Measurements from ENCODE around the gene LHX1.
A peak's percentile ranks its signal among the peaks of the same experiment; 100 is the strongest.

DNA sequence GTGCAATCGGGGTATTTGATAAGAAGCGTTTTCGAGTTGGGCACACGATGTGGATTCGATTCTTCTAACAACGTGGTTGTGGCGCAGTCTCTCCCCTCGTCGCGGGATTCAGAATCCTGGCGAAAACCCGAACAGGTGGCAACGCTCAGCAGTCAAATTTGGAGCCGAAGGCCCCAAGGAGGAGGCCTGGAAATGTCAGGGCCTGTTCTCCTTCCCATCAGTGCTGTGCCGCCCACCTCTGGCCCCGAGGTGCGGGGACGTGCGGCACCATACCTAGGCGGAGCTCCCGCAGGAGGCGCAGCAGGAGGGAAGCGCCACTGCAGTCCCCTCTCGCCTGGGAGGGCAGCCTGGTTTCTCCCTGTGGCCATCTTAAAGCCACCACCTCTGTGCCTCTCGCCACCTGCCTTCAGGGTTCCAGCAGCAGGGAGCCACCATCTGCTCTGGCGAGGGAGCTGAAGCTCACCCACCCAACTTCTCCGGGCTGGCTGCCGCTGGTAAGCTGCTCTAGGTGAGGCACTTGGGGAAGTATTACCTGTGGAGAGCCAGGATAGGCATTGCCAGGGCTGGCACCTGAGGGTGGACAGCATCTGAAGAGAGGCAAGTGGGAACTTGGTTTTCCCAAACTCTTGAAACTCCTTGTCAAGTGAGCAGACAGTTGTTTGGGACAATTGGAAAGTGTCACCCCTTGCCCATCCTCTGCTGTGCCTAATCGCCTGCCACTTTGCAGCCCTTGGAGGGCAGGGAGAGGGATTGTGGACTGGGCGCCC, 8.9 kb downstream of the LHX1 start:
- TF ChIP-seq ZNF274 (IDR thresholded peaks at IDR 0.05; ENCODE audit: low read depth, low read length) (no peak), YY1 (IDR thresholded peaks at IDR 0.05; ENCODE audit: insufficient read depth, insufficient read length) (no peak), SUZ12 (IDR thresholded peaks at IDR 0.05; ENCODE audit: extremely low read depth, insufficient read depth, insufficient read length) (peak; percentile 95)
